T-helper 1 cell treated with Interleukin-12 subunit alpha and Interleukin-12 subunit beta and Interleukin-4 antibody, amounts not matched to agents 30 μg/mL and 1 μg/mL, for 36 hours (primary cell): ENCODE data around the gene FDXACB1.

Experiments
- H3K27ac Mint-ChIP-seq: one replicate; pipeline ENCODE4 v1.8.0; 2021; ENCODE audit warnings: mild to moderate bottlenecking, mixed read lengths
- H3K27me3 Mint-ChIP-seq: one replicate; pipeline ENCODE4 v1.8.0; 2021; ENCODE audit warnings: low read depth, mixed read lengths
- H3K36me3 Mint-ChIP-seq: one replicate; pipeline ENCODE4 v1.8.0; 2021; ENCODE audit warnings: low read depth, mixed read lengths
- H3K4me1 Mint-ChIP-seq: one replicate; pipeline ENCODE4 v1.8.0; 2021; ENCODE audit warnings: low read depth, mixed read lengths
- H3K4me3 Mint-ChIP-seq: one replicate; pipeline ENCODE4 v1.8.0; 2021; ENCODE audit warnings: mild to moderate bottlenecking, moderate library complexity, mixed read lengths
- H3K9me3 Mint-ChIP-seq: one replicate; pipeline ENCODE4 v1.8.0; 2021; ENCODE audit warnings: mixed read lengths

Gene FDXACB1

DNA sequence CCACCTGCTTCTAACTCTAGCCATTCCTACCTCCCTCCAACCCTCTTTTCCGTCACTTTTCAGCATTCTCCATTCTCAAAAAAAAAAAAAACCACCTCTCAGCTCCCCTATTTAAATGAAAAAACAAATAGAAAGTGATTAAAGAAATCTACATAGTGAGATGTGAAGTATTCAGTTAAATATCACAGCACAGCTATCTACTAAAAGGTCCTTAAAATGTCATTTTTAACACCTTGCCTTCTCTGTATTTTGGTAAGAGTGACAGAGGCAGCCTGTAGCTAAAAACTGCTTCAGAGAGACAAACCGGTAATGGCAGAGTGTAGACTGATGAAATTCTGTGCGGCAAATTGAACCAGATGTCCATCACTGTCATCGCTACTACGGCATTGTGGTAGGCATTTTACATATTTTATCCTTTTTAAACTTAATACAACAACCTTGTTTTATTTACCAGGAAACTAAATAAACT, 7.2 kb downstream of the FDXACB1 start:
- peak overlapping the region; percentile 90 for H3K4me3 Mint-ChIP-seq
- peaks cover 17% of the 10 kb centered on the region for H3K36me3 Mint-ChIP-seq
- no peaks in the 10 kb centered on the region for H3K9me3 Mint-ChIP-seq
- peaks cover 12% of the 10 kb centered on the region for H3K4me1 Mint-ChIP-seq
- no peaks in the 10 kb centered on the region for H3K27me3 Mint-ChIP-seq
- peak overlapping the region; percentile 78 for H3K27ac Mint-ChIP-seq

DNA sequence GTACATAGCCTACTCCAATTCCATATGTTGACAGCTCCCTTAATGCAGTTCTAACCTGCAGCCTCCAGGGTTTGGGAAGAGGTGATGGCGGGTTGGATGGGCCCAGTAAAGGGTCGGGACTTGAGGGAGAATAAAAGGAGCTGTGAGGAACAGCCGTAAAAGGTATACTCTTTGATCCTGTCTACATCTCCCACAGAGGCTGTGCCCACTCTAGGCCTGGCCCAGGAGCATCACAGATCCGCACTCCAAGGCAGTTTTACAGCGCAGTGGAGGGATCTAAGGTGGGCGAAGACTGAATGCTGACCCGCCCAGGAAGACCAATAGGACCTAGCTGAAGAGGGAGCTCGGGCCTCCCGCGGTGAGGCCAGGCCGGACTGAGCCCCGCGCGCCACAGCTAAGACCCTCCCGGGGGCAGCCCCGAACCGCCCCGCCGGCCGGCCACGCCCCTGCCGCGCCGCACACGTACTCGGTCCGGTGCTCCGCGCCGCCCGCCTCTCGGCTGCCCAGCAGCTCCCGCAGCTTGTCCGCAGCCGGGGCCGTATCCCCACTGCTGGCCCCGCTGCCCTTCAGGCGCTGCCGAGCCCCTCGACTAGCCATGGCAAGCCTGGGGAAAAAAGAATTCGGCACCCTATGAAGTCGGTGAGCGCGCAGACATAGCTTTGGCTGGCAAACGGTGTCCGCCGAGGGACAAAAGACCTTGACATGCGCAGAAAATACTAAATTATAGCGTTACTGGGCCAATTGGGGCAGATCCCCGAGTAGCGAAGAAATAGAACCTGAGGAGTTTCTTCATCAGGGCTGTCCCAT, 7.9 kb downstream of the FDXACB1 start, which contains the start of gene ALG9:
Gene ALG9 (minus strand): TSS at position 696 of the 807 bp plus-strand sequence. CDS start 99 bp downstream, at position 597.
- no peaks in the 10 kb centered on the region for H3K9me3 Mint-ChIP-seq
- H3K27me3 Mint-ChIP-seq, result no peaks in the 10 kb centered on the region
- peak within 1 kb of the TSS; percentile 90 for H3K4me3 Mint-ChIP-seq
- H3K36me3 Mint-ChIP-seq, result peaks cover 20% of the 10 kb centered on the region
- H3K4me1 Mint-ChIP-seq, result peaks cover 12% of the 10 kb centered on the region
- H3K27ac Mint-ChIP-seq, result peak within 1 kb of the TSS; percentile 88

DNA sequence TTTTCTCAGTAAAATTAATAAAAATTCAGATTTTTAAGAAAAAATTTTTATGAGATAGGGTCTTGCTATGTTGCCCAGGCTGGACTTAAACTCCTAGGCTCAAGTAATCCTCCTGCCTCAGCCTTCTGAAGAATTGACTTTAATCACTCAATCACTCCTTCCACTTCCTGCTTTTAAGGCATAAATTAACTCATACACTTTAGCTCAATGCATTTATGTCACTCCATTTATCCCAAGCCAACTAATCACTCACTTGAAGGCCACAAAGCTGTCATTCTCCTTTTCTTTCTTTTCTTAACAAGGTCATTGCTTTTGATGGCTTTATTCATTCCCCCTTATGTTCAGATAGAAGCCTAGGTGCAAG, 8.5 kb downstream of the FDXACB1 start:
- Mint-ChIP-seq H3K4me3 (peak overlapping the region; percentile 90), H3K4me1 (peaks cover 12% of the 10 kb centered on the region), H3K27ac (peak overlapping the region; percentile 88), H3K9me3 (no peaks in the 10 kb centered on the region), H3K27me3 (no peaks in the 10 kb centered on the region), H3K36me3 (peaks cover 20% of the 10 kb centered on the region)

DNA sequence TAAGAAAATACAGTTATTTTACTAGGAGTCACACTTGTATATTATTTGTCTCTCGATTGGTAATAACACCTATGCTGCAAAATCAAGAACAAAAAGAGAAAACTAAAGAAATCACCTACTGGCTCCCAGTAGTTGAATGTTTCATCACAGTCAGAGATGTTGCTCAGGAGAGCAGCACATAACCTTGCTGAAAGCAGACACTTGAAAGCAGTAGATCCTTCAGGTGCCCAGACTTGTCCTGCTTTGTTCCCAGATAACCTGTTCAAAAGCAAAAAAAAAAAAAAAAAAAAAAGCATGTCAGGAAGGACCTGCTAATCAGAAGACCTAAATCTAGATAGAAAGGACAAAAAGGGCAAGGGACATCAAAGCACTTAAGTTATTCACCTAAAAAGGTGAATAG, 8.9 kb downstream of the FDXACB1 start:
- Mint-ChIP-seq H3K4me3 (no peak overlapping the region), H3K9me3 (no peaks in the 10 kb centered on the region), H3K4me1 (peaks cover 12% of the 10 kb centered on the region), H3K36me3 (peaks cover 22% of the 10 kb centered on the region), H3K27ac (no peak overlapping the region), H3K27me3 (no peaks in the 10 kb centered on the region)

DNA sequence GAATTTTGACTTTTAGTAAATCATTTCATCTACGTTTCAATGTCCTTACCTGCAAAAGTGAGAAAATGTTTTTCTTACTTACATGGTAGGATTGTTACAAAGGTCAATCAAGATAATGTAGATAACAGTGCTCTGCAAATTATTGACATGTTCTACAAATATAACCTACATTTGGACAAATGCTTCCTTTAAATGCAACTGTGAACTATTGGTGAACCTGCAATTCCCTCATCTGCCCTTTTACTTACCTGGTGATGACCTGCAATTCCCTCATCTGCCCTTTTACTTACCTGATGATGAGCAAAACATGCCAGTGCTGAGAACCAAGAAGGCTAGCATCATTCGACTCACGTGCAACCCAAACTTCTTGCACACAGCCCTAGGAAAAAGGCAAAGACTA, 18.7 kb downstream of the FDXACB1 start:
- Mint-ChIP-seq H3K4me1 (no peaks in the 10 kb centered on the region), H3K36me3 (peaks cover 19% of the 10 kb centered on the region), H3K27me3 (no peaks in the 10 kb centered on the region), H3K27ac (no peak overlapping the region), H3K4me3 (no peak overlapping the region), H3K9me3 (no peaks in the 10 kb centered on the region)

DNA sequence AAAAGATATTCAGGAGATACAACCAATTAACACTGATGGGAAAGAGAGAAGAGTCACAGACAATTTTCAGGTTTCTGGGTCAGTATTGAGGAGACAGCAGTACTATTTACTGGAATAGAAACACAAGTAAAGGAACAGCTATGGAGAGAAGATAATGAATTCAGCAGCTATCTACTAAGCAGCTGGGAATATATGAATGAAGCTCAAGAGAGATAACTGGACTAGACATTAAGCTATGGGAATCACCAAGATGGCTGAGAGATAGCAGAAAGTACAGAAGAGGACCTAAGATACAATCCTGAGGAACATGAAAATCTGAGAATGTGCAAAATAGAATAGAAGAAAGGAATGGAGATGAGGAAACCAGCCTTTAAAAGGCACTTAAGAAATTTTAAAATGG, 23.5 kb downstream of the FDXACB1 start:
- Mint-ChIP-seq H3K9me3 (no peaks in the 10 kb centered on the region), H3K4me3 (no peak overlapping the region), H3K27ac (no peak overlapping the region), H3K36me3 (peaks cover 25% of the 10 kb centered on the region), H3K27me3 (no peaks in the 10 kb centered on the region), H3K4me1 (no peaks in the 10 kb centered on the region)

DNA sequence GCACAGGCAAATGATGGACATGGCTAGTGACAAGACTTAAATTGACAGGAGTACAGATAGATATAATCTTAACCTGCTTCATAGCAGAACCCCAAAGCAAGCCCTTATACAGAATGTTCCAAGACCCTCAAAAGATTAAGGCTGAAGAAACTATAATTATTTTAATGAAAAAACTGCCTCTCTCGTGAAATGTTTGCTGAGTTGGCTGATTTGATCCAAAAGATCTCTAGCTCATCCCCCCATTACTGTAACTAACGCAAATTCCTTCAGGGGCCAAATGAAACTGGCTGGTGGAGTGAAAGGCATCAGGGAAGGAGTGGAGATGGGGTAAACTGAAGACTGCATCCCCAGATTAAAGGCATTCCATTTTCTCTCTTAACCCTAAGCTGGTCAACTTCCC, 26.9 kb downstream of the FDXACB1 start:
- Mint-ChIP-seq H3K27ac (no peak overlapping the region), H3K36me3 (peaks cover 33% of the 10 kb centered on the region), H3K4me1 (peaks cover 1% of the 10 kb centered on the region), H3K4me3 (no peak overlapping the region), H3K9me3 (no peaks in the 10 kb centered on the region), H3K27me3 (no peaks in the 10 kb centered on the region)

DNA sequence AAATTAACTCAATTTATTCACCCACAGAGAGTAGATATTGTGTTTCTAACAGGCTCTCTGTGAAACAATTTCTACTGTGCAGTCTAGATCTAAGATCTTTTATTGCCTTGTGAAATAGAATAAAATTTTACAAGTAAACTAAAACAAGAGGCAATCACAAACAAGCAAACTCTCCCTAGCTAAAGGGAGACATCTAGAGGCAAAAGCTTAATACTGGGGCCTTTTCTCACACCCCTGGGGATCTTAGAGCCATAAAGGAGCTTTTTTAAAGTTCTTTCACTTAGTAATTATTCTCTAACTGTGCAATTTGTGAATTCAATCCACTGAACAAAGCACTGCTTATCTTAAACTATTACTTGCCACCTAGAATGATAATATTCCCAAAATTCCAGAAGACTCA, 27.3 kb downstream of the FDXACB1 start:
- no peaks in the 10 kb centered on the region for H3K9me3 Mint-ChIP-seq
- no peaks in the 10 kb centered on the region for H3K27me3 Mint-ChIP-seq
- peaks cover 1% of the 10 kb centered on the region for H3K4me1 Mint-ChIP-seq
- peaks cover 33% of the 10 kb centered on the region for H3K36me3 Mint-ChIP-seq
- H3K4me3 Mint-ChIP-seq, result no peak overlapping the region
- H3K27ac Mint-ChIP-seq, result no peak overlapping the region

DNA sequence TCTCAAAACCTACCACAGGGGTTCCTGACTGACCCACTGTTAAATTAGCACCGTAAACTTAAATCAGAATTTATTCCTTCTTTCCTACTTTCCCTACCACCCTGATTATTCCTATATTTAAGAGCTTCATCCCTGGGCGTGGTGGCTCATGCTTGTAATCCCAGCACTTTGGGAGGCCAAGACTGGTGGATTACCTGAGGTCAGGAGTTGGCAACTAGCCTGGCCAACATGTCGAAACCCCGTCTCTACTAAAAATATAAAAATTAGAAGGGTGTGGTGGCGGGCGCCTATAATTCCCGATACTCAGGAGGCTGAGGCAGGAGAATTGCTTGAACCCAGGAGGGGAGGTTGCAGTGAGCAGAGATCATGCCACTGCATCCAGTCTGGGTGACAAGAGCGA, 27.9 kb downstream of the FDXACB1 start:
- no peak overlapping the region for H3K27ac Mint-ChIP-seq
- no peaks in the 10 kb centered on the region for H3K27me3 Mint-ChIP-seq
- no peak overlapping the region for H3K4me3 Mint-ChIP-seq
- peaks cover 35% of the 10 kb centered on the region for H3K36me3 Mint-ChIP-seq
- peaks cover 1% of the 10 kb centered on the region for H3K4me1 Mint-ChIP-seq
- no peaks in the 10 kb centered on the region for H3K9me3 Mint-ChIP-seq

DNA sequence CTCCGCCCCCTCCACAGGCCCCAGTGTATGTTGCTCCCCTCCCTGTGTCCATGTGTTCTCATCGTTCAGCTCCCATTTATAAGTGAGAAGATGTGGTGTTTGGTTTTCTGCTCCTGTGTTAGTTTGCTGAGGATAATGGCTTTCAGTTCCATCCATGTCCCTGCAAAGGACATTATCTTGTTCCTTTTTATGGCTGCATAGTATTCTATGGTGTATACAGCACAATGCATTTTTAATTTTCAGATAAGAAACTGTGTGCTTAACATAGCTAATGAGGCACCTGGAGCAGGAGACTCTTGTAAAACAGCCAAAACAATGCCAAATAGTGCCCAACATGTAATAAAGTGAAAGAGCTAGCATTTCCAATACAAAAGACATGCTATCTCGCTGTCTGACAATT, 29.3 kb downstream of the FDXACB1 start:
- peaks cover 30% of the 10 kb centered on the region for H3K36me3 Mint-ChIP-seq

DNA sequence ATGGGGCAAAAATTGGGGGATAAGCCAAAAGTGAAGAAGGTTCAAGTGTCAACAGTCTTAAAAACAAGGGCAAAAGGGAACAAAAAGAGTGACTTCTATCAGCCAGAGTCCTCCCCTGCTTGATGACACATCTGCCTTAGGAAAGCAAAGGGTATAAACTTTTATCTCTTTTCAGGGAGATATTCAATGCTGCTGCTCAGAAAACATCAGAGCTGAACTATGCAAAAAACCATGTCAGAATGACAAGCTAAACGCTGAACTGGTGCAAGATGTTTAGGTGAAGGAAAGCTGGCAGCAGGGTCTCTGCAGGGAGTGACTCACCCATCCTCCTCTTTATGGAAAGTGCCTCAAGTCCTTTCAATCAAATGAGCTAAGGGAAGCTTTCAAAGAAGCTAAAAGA, 32.3 kb downstream of the FDXACB1 start:
- Mint-ChIP-seq H3K4me3 (no peak overlapping the region), H3K27ac (no peak overlapping the region), H3K9me3 (no peaks in the 10 kb centered on the region), H3K27me3 (no peaks in the 10 kb centered on the region), H3K4me1 (peaks cover 1% of the 10 kb centered on the region), H3K36me3 (peaks cover 25% of the 10 kb centered on the region)

More for the DNA sequence above, 29.3 kb downstream of the FDXACB1 start:
- no peak overlapping the region for H3K27ac Mint-ChIP-seq
- no peaks in the 10 kb centered on the region for H3K9me3 Mint-ChIP-seq
- peaks cover 1% of the 10 kb centered on the region for H3K4me1 Mint-ChIP-seq
- H3K27me3 Mint-ChIP-seq, result no peaks in the 10 kb centered on the region
- H3K4me3 Mint-ChIP-seq, result no peak overlapping the region

DNA sequence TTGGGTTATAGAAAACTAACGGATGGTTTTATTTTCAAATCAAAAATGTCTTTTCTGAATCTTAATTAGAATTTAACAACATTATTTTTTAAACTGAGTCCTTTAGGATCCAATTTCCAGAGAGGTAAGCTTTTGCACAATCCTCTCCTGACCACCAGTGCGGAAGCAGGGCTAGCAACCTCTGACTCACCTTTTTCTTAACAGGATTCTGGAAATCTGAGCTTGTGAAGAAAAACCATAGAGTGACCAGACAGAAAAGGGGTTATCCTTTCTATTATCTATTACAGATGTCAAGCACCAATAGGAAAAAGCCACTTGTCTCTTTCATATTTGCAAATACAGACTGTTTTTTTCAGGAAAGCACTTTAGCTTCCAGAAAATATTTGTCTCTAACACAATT, 32.9 kb downstream of the FDXACB1 start:
- Mint-ChIP-seq H3K4me1 (peaks cover 1% of the 10 kb centered on the region), H3K27ac (no peak overlapping the region), H3K9me3 (no peaks in the 10 kb centered on the region), H3K27me3 (no peaks in the 10 kb centered on the region), H3K36me3 (peaks cover 28% of the 10 kb centered on the region), H3K4me3 (no peak overlapping the region)

DNA sequence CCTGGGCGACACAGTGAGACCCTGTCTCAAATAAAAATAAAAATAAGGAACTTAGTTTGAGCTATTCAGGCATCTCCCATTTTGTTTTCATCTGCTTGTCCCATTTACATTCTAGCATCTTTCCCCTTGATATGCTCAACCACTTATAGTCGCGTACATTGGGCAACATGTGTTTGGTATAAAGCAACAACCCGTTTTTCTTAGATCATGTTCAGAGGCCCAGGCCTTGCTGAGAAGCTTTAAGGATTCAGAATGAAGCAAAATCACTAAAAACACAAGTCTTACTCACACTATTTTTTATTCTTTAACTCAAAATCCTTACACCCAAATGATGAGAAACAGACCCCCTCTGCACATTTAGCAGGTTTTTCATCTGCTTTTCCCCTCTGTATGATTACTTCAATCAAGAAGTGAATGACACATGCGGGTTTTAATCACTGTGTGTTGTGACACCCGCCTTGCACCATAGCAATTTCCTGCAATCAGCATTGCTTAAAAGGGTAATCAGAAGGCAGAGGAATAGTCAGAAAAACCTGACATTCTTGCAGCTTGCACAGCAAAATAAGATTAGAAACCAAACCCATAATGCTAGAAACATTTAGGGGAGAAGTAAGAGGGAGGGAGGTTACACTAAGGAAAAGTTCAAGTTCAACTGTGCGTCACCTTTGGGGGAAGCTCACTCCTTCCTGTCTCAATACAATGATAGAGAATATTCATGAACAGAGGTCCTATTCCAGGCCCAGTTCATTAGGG, 33.5 kb downstream of the FDXACB1 start:
- H3K36me3 Mint-ChIP-seq, result peaks cover 28% of the 10 kb centered on the region
- H3K9me3 Mint-ChIP-seq, result no peaks in the 10 kb centered on the region
- no peak overlapping the region for H3K4me3 Mint-ChIP-seq
- no peaks in the 10 kb centered on the region for H3K27me3 Mint-ChIP-seq
- H3K27ac Mint-ChIP-seq, result no peak overlapping the region
- H3K4me1 Mint-ChIP-seq, result peaks cover 1% of the 10 kb centered on the region

DNA sequence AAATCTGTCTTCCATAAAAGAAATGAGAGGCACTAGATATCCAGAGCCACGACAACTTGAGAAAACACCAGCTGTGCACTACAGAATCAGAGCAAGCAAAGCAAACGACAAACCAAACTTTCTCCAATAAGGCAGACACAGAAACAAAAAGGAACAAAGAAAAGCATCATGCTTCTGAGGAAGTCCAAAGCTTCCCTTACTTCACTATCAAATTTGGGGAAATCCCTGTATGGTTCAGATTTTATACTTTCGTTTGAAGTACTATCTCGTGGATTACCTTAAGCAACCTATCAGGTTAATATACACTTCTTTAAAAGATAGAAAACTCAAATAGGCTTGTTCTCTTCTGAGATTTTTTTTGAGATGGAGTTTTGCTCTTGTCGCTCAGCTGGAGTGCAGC, 35.3 kb downstream of the FDXACB1 start:
- peaks cover 22% of the 10 kb centered on the region for H3K36me3 Mint-ChIP-seq
- H3K9me3 Mint-ChIP-seq, result no peaks in the 10 kb centered on the region
- H3K27ac Mint-ChIP-seq, result no peak overlapping the region
- no peaks in the 10 kb centered on the region for H3K4me1 Mint-ChIP-seq
- no peak overlapping the region for H3K4me3 Mint-ChIP-seq
- H3K27me3 Mint-ChIP-seq, result no peaks in the 10 kb centered on the region
